Hepatocyte (in vitro differentiated cells): Measurements from ENCODE around the gene WNT5B. TPM values are rescaled to one million over a fixed set of nuclear protein-coding genes. Genes with fewer than 3 reads are reported as not detected.

Experiments used
- DNase-seq: peaks from one replicate; pipeline ENCODE4 v3.0.0-alpha.2; 2016; ENCODE audit warnings: low spot score
- H2AFZ ChIP-seq: fragments of 200-600 bp; sonication (generic); 2 replicates; pipeline ENCODE4 v1.6.0; 2016; ENCODE audit warnings: antibody characterized with exemption, mild to moderate bottlenecking
- H3K27ac ChIP-seq: fragments of 200-600 bp; sonication (generic); 2 replicates; pipeline ENCODE4 v1.5.1; 2016; ENCODE audit warnings: mild to moderate bottlenecking
- H3K27me3 ChIP-seq: fragments of 200-600 bp; sonication (generic); 2 replicates; pipeline ENCODE4 v1.6.1; 2016
- H3K36me3 ChIP-seq: fragments of 200-600 bp; sonication (generic); replicated peaks from 2 replicates; pipeline ENCODE4 v1.5.1; 2016; ENCODE audit warnings: low read depth; ENCODE audit not compliant: insufficient read depth
- H3K4me1 ChIP-seq: fragments of 200-600 bp; sonication (generic); 2 replicates; pipeline ENCODE4 v1.5.1; 2016; ENCODE audit warnings: mild to moderate bottlenecking, moderate library complexity; ENCODE audit not compliant: insufficient read depth
- H3K4me2 ChIP-seq: fragments of 200-600 bp; sonication (generic); 2 replicates; pipeline ENCODE4 v1.6.0; 2016
- H3K4me3 ChIP-seq: fragments of 200-600 bp; sonication (generic); 2 replicates; pipeline ENCODE4 v1.5.1; 2016; ENCODE audit warnings: mild to moderate bottlenecking
- H3K79me2 ChIP-seq: fragments of 200-600 bp; sonication (generic); 2 replicates; pipeline ENCODE4 v1.6.0; 2017; ENCODE audit warnings: mild to moderate bottlenecking
- H3K9me2 ChIP-seq: fragments of 200-600 bp; sonication (generic); replicated peaks from 2 replicates; pipeline ENCODE4 v1.6.0; 2017; ENCODE audit warnings: mild to moderate bottlenecking; ENCODE audit not compliant: insufficient read depth
- H3K9me3 ChIP-seq: fragments of 200-600 bp; sonication (generic); 2 replicates; pipeline ENCODE4 v1.5.1; 2016; ENCODE audit warnings: low read depth, mild to moderate bottlenecking
- H4K20me1 ChIP-seq: fragments of 200-600 bp; sonication (generic); 2 replicates; pipeline ENCODE4 v1.6.0; 2016; ENCODE audit warnings: mild to moderate bottlenecking; ENCODE audit not compliant: insufficient read depth, poor library complexity, severe bottlenecking
- CTCF ChIP-seq: fragments of 200-600 bp; sonication (generic); IDR thresholded peaks from 2 replicates; pipeline ENCODE4 v1.5.1; 2016; ENCODE audit warnings: antibody characterized with exemption, mild to moderate bottlenecking; ENCODE audit not compliant: poor library complexity
- EZH2 ChIP-seq: fragments of 200-600 bp; sonication (generic); IDR thresholded peaks from 2 replicates; pipeline ENCODE4 v1.6.1; 2016; ENCODE audit warnings: antibody characterized with exemption, mild to moderate bottlenecking, borderline replicate concordance
- EZH2phosphoT487 ChIP-seq: fragments of 200-600 bp; sonication (generic); IDR thresholded peaks from one replicate; pipeline ENCODE4 v1.6.1; 2018; ENCODE audit warnings: antibody characterized with exemption, mild to moderate bottlenecking, low read depth, moderate library complexity; ENCODE audit not compliant: unreplicated experiment, severe bottlenecking
- WGBS: methylation state at CpG from one replicate; pipeline ENCODE4 v1.1.6; 2016; ENCODE audit warnings: low lambda C conversion rate; ENCODE audit errors: missing lambda C conversion rate; 5-methylcytosine and 5-hydroxymethylcytosine counted together
- polyA plus RNA-seq: library from polyadenylated mRNA; unstranded; fragments of >200 nt; fragmentation: Nextera tagmentation; extraction: Ambion mirVana; gene quantifications from 2 replicates; pipeline ENCODE4 v1.2.1, GENCODE V29; 2016
- total RNA-seq: library from RNA; depleted of rRNA; stranded (reverse); fragments of >200 nt; gene quantifications from 2 replicates; pipeline ENCODE4 v1.2.3, GENCODE V29; 2014

Gene WNT5B
- total and polyA plus RNA-seq, 2 experiments from 2014 or later = 16.6 to 35.3 TPM

DNA sequence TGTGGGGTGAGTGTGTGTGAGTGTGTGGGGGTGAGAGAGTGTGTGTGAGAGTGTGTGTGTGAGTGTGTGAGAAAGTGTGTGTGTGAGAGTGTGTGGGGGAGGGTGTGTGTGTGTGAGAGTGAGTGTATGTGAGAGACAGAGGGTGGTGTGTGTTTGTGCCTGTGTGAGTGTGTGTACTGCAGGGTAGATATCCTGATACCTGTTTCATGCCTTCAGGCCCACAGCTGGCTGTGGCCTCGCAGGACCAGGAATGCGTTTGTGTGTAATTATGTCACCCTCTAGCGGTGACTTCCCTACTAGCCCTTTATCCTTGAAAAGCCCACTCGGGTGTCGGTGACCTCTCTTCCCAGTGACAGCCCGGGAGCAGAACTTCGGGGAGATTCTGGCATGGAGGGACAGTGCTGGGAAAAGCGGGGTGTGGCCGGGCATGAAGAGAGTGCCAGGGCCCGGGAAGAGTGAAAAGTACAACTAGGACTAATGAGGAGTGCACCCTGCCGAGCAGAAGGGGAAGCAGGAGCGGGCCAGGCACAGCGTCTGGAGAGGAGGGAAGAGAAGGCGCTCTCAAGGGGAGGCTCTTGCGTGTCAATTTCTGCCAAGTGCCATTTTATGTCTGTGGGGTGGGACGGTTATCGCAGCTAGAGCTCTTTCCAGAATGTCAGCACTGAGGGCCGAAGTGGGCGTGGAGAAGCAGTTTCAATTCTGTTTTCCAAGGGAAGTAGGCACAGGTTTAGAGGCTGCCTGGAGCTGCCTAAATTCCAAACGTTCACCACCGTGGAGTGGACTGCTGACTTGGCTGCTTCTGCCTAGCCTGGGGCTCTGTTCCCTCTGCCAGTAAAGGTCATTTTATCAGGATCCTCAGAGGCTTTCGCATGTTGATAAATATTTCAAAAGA, 23.7 kb upstream of the WNT5B start:
- Histone ChIP-seq H3K79me2 (no peaks in the 10 kb centered on the region), H3K27ac (peak overlapping the region; percentile 89), H3K9me3 (no peaks in the 10 kb centered on the region), H4K20me1 (no peaks in the 10 kb centered on the region), H3K4me1 (peaks cover 15% of the 10 kb centered on the region), H3K9me2 (no peaks in the 10 kb centered on the region), H3K4me2 (peak overlapping the region; percentile 81), H3K4me3 (peak overlapping the region; percentile 22), H2AFZ (peak overlapping the region; percentile 58), H3K36me3 (no peaks in the 10 kb centered on the region), H3K27me3 (no peaks in the 10 kb centered on the region)
- DNase-seq = peak; percentile 89
- TF ChIP-seq CTCF = peak; percentile 87
- no peak for TF ChIP-seq EZH2
- 6% methylated on average over 22 of the region's 22 CpGs for WGBS

GRCh38 chr12:1606021-1606622, 22.9 kb upstream of the WNT5B start:
- Histone ChIP-seq H3K27ac (peak overlapping the region; percentile 89), H3K9me3 (no peaks in the 10 kb centered on the region), H3K4me2 (peak overlapping the region; percentile 81), H3K36me3 (no peaks in the 10 kb centered on the region), H2AFZ (peak overlapping the region; percentile 58), H3K9me2 (no peaks in the 10 kb centered on the region), H4K20me1 (no peaks in the 10 kb centered on the region), H3K27me3 (no peaks in the 10 kb centered on the region), H3K4me3 (peak overlapping the region; percentile 22), H3K79me2 (no peaks in the 10 kb centered on the region), H3K4me1 (peaks cover 15% of the 10 kb centered on the region)
- peak; percentile 93 for DNase-seq
- 9% methylated on average over 12 of the region's 12 CpGs for WGBS
- TF ChIP-seq EZH2phosphoT487 (no peak), CTCF (no peak), EZH2 (no peak)

GRCh38 chr12:1607940-1608712, 20.9 kb upstream of the WNT5B start:
- no peak overlapping the region for H2AFZ ChIP-seq
- TF ChIP-seq EZH2 (no peak), CTCF (no peak), EZH2phosphoT487 (no peak)
- no peak for DNase-seq
- H4K20me1 ChIP-seq = no peaks in the 10 kb centered on the region
- H3K27ac ChIP-seq = no peak overlapping the region
- H3K4me2 ChIP-seq = no peak overlapping the region
- no peaks in the 10 kb centered on the region for H3K9me2 ChIP-seq
- H3K9me3 ChIP-seq = no peaks in the 10 kb centered on the region
- H3K4me3 ChIP-seq = no peak overlapping the region
- no peaks in the 10 kb centered on the region for H3K27me3 ChIP-seq
- WGBS = 81% methylated on average over 3 of the region's 3 CpGs
- no peaks in the 10 kb centered on the region for H3K79me2 ChIP-seq
- peaks cover 15% of the 10 kb centered on the region for H3K4me1 ChIP-seq
- no peaks in the 10 kb centered on the region for H3K36me3 ChIP-seq
